ENCODE data around the gene HDAC8.

DNA sequence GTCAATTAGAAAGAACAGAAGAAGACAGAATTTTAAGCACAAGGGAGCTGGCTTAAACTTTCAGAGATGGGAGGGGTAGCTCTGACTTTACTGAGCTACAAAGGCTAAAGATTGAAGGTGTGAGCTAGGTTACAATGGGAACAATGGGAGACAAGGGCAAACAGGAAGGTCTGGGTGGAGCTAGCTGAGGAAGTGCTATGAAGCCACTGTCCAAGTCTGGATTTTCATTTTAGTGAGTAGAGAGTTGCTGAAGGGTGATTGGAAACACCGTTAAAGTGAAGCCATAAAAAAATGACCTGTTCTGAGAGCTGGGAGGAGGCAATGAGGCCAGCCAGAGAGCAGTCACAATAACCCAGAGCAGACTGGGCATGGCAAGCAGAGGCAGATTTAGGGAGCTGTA is 162.7 kb downstream of the HDAC8 start:
- TF ChIP-seq POLR2A (IDR thresholded peaks at IDR 0.05): no peak
- TF ChIP-seq, protein P1, sequence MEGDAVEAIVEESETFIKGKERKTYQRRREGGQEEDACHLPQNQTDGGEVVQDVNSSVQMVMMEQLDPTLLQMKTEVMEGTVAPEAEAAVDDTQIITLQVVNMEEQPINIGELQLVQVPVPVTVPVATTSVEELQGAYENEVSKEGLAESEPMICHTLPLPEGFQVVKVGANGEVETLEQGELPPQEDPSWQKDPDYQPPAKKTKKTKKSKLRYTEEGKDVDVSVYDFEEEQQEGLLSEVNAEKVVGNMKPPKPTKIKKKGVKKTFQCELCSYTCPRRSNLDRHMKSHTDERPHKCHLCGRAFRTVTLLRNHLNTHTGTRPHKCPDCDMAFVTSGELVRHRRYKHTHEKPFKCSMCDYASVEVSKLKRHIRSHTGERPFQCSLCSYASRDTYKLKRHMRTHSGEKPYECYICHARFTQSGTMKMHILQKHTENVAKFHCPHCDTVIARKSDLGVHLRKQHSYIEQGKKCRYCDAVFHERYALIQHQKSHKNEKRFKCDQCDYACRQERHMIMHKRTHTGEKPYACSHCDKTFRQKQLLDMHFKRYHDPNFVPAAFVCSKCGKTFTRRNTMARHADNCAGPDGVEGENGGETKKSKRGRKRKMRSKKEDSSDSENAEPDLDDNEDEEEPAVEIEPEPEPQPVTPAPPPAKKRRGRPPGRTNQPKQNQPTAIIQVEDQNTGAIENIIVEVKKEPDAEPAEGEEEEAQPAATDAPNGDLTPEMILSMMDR (IDR thresholded peaks at IDR 0.05): no peak

Measured in ovary (tissue), 3 donors.